Measurements from ENCODE around the gene PFDN2.

DNA sequence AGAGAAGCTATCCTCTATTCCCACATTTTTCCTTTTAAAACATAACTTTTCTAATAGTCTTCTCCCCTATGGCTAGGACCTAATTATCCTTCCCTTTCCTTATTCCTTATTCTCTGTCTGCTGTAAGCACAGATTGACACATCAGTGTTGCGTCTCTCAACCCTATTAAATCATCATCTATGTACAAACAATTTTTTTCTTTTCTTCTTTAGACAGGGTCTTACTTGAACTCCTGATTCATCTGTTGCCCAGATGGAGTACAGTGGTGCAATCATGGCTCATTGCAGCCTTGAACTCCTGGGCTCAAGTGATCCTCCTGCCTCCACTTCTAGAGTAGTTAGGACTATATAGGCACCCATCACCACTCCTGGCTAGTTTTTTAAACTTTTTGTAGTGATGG is 11.4 kb downstream of the PFDN2 start:
- TF ChIP-seq, protein P1, sequence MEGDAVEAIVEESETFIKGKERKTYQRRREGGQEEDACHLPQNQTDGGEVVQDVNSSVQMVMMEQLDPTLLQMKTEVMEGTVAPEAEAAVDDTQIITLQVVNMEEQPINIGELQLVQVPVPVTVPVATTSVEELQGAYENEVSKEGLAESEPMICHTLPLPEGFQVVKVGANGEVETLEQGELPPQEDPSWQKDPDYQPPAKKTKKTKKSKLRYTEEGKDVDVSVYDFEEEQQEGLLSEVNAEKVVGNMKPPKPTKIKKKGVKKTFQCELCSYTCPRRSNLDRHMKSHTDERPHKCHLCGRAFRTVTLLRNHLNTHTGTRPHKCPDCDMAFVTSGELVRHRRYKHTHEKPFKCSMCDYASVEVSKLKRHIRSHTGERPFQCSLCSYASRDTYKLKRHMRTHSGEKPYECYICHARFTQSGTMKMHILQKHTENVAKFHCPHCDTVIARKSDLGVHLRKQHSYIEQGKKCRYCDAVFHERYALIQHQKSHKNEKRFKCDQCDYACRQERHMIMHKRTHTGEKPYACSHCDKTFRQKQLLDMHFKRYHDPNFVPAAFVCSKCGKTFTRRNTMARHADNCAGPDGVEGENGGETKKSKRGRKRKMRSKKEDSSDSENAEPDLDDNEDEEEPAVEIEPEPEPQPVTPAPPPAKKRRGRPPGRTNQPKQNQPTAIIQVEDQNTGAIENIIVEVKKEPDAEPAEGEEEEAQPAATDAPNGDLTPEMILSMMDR (IDR thresholded peaks at IDR 0.05) = no peak
- TF ChIP-seq EP300 (IDR thresholded peaks at IDR 0.05) = no peak
